Right atrium auricular region (tissue), 2 donors: ENCODE data around the gene EYA2. TPM values are rescaled to one million over a fixed set of nuclear protein-coding genes. Genes with fewer than 3 reads are reported as not detected.

Experiments
- DNase-seq: peaks from one replicate; pipeline ENCODE4 v3.0.0-alpha.2; 2019; ENCODE audit warnings: low spot score
- H3K27ac ChIP-seq, 2 donors: fragments of 200-600 bp; sonication (generic); 1 replicate in 1 of 2; 2 replicates in 1 of 2; pipeline ENCODE4 v1.5.1; 2016 to 2019
- H3K27me3 ChIP-seq, 2 donors: fragments of 200-600 bp; sonication (generic); one replicate each; pipeline versions ENCODE4 v1.5.1 to v1.6.0; 2017 to 2019
- H3K36me3 ChIP-seq: fragments of 200-600 bp; sonication (generic); one replicate; pipeline ENCODE4 v1.5.1; 2016
- H3K4me1 ChIP-seq, 2 donors: fragments of 200-600 bp; sonication (generic); one replicate each; pipeline versions ENCODE4 v1.5.1 to v1.6.0; 2017 to 2019
- H3K4me3 ChIP-seq, 2 donors: fragments of 200-600 bp; sonication (generic); 1 replicate in 1 of 2; 2 replicates in 1 of 2; pipeline ENCODE4 v1.5.1; 2017 to 2019; ENCODE audit warnings: mild to moderate bottlenecking in 1 of 2, moderate library complexity in 1 of 2
- H3K9me3 ChIP-seq, 2 donors: fragments of 200-600 bp; sonication (generic); one replicate each; pipeline ENCODE4 v1.5.1; 2019
- total RNA-seq, 2 donors: library from RNA; depleted of rRNA; stranded (reverse); fragments of >200 nt; gene quantifications; one replicate each; pipeline ENCODE4 v1.1.0, GENCODE V29; 2016
- TF ChIP-seq, protein P1 (sequence below), 2 donors: fragments of 200-600 bp; sonication (generic); IDR thresholded peaks; one replicate each; pipeline ENCODE4 v1.5.1; 2019; ENCODE audit warnings: antibody characterized with exemption in 2 of 2

Gene EYA2
- total RNA-seq, 2 donors from 2014 or later = 0.30 to 2.6 TPM

DNA sequence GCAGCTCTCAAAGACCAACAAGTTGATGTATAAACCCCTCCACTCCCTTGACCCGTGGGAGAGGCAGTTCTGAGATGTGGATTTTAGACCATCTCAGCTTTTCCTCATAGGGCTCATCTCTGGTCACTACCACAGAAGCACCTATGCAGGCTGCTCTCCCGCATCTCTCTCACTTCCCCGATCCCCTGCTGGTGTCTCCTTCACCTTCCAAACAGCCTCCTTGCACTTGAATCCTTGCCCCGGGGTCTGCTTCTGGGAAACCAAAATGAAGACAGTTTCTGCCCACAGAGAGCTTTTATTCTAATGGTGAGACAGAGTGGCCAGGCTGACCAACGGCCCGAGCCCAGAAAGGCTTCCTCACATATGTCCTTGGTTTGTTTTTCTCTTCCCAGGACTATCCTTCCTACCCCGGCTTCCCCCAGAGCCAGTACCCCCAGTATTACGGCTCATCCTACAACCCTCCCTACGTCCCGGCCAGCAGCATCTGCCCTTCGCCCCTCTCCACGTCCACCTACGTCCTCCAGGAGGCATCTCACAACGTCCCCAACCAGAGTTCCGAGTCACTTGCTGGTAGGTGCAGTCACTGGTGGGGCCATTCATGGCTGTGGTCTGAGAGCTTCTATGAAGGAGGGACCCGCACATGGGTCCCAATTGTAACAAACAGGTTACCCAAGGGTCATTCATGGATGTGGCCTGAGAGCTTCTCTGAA is 179.3 kb downstream of the EYA2 start:
- no peak for DNase-seq
- Histone ChIP-seq H3K27ac (no peak overlapping the region), H3K4me3 (no peak overlapping the region), H3K27me3 (no peaks in the 10 kb centered on the region), H3K4me1 (no peaks in the 10 kb centered on the region), H3K9me3 (peaks cover 0 to 26% of the 10 kb centered on the region in 2 donors), H3K36me3 (no peaks in the 10 kb centered on the region)
- TF ChIP-seq, protein P1, sequence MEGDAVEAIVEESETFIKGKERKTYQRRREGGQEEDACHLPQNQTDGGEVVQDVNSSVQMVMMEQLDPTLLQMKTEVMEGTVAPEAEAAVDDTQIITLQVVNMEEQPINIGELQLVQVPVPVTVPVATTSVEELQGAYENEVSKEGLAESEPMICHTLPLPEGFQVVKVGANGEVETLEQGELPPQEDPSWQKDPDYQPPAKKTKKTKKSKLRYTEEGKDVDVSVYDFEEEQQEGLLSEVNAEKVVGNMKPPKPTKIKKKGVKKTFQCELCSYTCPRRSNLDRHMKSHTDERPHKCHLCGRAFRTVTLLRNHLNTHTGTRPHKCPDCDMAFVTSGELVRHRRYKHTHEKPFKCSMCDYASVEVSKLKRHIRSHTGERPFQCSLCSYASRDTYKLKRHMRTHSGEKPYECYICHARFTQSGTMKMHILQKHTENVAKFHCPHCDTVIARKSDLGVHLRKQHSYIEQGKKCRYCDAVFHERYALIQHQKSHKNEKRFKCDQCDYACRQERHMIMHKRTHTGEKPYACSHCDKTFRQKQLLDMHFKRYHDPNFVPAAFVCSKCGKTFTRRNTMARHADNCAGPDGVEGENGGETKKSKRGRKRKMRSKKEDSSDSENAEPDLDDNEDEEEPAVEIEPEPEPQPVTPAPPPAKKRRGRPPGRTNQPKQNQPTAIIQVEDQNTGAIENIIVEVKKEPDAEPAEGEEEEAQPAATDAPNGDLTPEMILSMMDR (IDR thresholded peaks at IDR 0.05) = no peak

DNA sequence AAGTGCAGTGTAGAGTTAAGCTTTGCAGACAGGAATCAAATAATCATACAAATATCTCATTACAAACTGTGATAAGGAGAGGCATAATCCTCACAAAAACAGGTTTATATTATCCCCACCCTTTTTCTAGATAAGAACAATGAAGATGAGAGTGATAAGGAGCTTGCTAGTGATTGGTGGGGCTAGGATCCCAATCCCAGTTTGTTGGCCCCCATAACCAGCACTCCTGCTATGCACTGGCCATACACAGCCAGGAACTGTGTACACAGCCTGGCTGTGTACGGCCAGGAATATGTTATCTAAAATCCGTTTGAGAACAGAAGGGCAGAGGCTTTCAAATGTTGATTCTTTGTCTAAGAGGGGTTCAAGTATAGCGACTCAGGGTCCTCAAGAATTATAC is 180.6 kb downstream of the EYA2 start:
- no peaks in the 10 kb centered on the region for H3K27me3 ChIP-seq
- no peaks in the 10 kb centered on the region for H3K36me3 ChIP-seq
- no peak overlapping the region for H3K4me3 ChIP-seq
- no peak overlapping the region for H3K27ac ChIP-seq
- peaks cover 0 to 21% of the 10 kb centered on the region in 2 donors for H3K9me3 ChIP-seq
- TF ChIP-seq, protein P1 (IDR thresholded peaks at IDR 0.05) = no peak
- H3K4me1 ChIP-seq = no peaks in the 10 kb centered on the region
- DNase-seq = no peak

DNA sequence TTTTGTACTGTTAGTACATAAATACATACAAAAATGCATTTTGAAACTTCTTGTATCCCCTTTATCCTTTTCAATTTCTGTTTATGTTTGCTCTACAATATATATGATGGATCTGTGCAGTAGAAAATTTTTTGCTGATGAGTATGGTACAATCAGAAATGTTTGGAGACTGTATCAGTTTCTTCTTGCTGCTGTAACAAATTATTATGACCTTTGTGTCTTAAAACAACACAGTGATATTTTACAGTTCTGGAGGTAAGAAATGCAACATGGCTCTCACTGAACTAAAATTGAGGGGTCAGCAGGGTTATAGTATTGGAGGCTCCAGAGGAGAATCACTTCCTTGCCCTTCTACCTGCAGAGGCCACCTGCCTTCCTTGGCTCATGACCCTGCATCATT is 184.4 kb downstream of the EYA2 start:
- H3K27ac ChIP-seq = no peak overlapping the region
- H3K27me3 ChIP-seq = no peaks in the 10 kb centered on the region
- H3K4me1 ChIP-seq = no peaks in the 10 kb centered on the region
- H3K36me3 ChIP-seq = no peaks in the 10 kb centered on the region
- H3K4me3 ChIP-seq = no peak overlapping the region
- DNase-seq = no peak
- H3K9me3 ChIP-seq = peaks cover 0 to 21% of the 10 kb centered on the region in 2 donors
- TF ChIP-seq, protein P1 (IDR thresholded peaks at IDR 0.05) = no peak

DNA sequence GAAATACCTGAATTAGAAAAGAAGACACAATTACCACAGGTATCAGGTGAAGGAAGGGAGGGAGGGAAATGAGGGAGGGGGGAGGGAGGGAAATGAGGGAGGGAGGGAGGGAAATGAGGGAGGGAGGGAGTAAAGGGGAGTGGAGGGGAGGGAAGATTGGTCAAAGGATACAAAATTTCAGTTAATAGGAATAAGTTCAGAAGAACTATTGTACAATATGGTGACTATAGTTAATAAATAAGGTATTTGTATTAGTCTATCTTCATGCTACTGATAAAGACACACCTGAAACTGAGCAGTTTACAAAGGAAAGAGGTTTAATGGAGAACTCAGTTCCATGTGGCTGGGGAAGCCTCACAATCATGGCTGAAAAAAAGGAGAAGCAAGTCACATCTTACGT is 185.7 kb downstream of the EYA2 start:
- Histone ChIP-seq H3K4me1 (no peaks in the 10 kb centered on the region), H3K4me3 (no peak overlapping the region), H3K9me3 (peaks cover 0 to 21% of the 10 kb centered on the region in 2 donors), H3K27me3 (no peaks in the 10 kb centered on the region), H3K27ac (no peak overlapping the region), H3K36me3 (no peaks in the 10 kb centered on the region)
- TF ChIP-seq, protein P1 (IDR thresholded peaks at IDR 0.05) = no peak
- no peak for DNase-seq

DNA sequence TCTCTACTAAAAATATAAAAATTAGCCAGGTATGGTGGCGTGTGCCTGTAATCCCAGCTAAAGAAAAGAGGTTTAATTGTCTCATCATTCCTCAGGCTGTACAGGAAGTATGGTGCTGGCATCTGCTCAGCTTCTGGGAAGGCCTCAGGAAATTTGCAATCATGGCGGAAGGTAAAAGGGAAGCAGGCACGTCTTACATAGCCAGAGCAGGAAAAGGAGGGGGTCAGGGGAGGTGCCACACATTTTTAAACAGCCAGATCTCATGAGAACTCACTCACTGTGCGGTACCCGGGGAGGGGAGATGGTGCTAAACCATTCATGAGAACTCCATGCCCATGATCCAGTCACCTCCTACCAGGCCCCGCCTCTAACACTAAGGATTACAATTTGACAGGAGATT is 191.7 kb downstream of the EYA2 start:
- Histone ChIP-seq H3K4me3 (no peak overlapping the region), H3K27me3 (no peaks in the 10 kb centered on the region), H3K4me1 (no peaks in the 10 kb centered on the region), H3K36me3 (no peaks in the 10 kb centered on the region), H3K27ac (no peak overlapping the region), H3K9me3 (no peaks in the 10 kb centered on the region)
- no peak for DNase-seq
- TF ChIP-seq, protein P1 (IDR thresholded peaks at IDR 0.05) = no peak

DNA sequence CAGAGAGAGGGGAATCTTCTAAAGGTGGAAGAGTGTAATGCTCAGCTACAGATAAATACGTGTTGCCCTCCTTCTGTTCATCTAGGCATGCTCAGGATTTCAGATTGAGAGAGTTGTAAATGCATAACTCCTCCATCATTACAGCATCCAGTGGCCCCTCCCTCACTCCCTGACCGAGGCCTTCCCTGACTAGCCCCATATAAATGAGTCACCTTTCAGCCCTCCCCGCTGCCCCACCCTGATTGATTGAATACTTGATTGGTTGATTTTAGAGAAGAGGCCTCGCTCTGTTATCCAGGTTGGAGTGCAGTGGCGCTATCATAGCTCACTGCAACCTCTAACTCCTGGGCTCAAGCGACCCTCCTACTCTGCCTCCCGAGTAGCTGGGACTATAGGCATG is 193.7 kb downstream of the EYA2 start:
- no peak for DNase-seq
- H3K27me3 ChIP-seq = no peaks in the 10 kb centered on the region
- H3K4me3 ChIP-seq = no peak overlapping the region
- TF ChIP-seq, protein P1 (IDR thresholded peaks at IDR 0.05) = no peak
- no peaks in the 10 kb centered on the region for H3K4me1 ChIP-seq
- no peaks in the 10 kb centered on the region for H3K9me3 ChIP-seq
- no peak overlapping the region for H3K27ac ChIP-seq
- no peaks in the 10 kb centered on the region for H3K36me3 ChIP-seq
